ENCODE measurements around the gene RIMOC1.
A peak's percentile ranks its signal among the peaks of the same experiment; 100 is the strongest.

RIMOC1 gene, protein sequence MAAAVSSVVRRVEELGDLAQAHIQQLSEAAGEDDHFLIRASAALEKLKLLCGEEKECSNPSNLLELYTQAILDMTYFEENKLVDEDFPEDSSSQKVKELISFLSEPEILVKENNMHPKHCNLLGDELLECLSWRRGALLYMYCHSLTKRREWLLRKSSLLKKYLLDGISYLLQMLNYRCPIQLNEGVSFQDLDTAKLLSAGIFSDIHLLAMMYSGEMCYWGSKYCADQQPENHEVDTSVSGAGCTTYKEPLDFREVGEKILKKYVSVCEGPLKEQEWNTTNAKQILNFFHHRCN

DNA sequence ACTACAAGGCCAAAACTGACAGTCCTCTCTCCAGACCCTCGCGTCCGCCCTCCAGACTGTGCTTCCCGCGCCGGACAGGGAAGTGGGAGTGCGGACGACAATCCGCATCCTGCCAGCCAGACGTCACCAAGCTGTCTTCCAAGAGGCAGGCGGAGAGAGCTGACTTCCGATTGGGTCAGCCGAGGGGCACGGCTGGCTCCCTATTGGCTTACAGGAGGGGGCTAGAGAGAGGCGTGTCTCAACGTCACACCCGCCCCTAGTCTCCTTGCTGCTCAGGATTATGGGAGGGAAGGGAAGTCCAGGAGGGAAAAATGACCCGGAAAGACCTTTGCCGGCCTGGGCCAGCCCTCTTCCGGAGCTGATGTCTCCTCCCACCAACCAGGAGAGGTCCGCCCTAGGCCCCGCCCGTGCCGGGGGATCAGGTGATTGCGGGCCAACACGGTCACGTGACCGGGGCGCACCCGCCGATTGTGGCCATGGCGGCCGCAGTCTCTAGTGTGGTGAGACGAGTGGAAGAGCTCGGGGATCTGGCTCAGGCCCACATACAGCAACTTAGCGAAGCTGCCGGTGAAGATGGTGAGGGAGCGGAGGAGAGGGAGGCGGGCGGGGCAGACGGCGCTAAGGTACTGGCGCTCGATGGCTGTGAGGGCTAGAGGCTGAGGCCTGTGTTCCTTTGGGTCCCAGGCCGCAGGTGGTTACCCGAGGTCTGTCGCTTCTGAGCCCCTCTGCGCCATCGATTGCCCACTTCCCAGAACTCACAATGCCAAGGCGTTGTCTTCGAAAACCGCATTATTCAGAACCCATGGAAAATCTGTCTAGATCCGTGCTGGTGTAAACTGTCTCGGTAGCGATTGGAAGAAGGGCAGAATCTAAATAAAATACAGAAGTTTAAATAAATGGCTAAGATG, at the start of gene RIMOC1:
Gene RIMOC1, plus strand, starts transcription at position 453 of the 908 bp plus-strand sequence. Its CDS starts 24 bp downstream, at position 477.
- DNase-seq (ENCODE audit: low read depth in 2 of 2) = peak; percentile 91 to 93

DNA sequence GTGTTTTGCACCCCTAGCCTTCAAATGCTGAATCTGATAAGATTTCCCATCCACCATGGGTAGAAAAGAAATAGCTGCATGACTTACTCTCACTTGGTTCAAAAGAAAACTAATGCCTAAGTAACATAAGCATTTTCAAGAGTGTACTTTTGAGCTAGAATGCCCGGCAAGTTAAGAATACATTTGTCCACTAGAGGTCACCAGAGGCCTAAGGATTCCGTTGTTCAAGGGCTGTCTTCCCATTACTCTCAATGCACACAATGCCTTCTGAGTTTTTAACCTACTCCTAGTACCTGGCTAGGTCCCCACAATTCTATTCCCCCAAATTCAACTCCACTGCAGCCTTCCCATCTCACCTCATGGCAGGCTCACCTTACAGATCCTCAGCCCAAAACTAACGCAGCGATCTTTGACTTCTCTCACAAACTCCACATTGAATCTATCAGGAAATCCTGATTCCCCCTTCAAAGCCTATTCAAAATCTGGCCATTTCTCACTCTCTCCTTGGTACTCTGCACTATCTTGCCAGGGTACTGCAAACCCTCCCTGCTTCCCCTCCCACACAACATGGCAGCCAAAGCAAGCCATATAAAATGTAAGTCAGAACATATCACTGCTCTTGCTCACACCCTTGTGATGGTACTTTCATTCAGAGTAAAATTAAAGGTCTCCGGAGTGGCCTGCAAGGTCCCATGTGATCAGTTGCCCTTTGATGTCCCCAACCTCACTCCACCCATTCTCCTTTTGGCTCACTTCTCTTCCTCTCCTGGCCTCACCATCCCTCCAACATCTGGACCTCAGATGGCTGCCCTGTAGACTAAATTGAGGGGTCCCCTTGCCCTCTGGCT, 47.3 kb upstream of the RIMOC1 start:
- DNase-seq (ENCODE audit: low read depth in 2 of 2) = peak in 1 of 2 donors; percentile 24

DNA sequence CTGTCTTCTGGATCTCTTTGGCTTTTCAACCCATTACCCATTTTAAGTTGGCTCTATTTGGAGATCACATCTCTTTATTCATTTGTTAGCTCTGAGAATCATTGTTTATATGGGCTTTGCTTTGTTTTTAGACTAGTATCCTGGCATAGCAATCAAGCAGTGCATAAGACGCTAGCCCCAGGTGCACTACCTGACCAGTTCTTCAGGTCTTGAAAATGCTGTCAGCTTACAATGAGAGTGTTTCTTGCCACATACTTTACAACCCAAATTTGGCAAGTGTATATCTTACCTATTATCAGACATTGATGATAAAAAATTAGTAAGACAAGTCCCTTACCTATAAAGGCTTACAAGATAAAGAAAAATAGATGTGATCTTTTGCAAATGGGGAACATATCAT, 46.2 kb upstream of the RIMOC1 start:
- DNase-seq (ENCODE audit: low read depth in 2 of 2) = no peak

DNA sequence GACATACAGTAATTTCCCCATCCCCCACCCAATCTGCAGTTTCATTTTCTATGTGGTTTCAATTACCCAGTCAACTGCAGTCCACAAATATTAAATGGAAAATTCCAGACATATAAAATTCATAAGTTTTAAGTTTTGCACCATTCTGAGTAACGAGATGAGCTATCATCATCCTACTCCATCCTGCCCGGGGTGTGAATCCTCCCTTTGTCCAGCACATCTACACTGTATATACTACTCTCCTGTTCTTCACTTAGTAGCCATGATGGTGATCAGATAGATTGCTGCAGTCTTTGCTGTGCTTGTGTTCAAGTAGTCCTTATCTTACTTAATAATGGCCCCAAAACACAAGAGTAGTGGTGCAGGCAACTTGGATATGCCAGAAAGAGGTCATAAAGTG, 45.3 kb upstream of the RIMOC1 start:
- no peak for DNase-seq (ENCODE audit: low read depth in 2 of 2)

GRCh38 chr5:41863871-41864486, 40.2 kb upstream of the RIMOC1 start:
- no peak for DNase-seq (ENCODE audit: low read depth in 2 of 2)

DNA sequence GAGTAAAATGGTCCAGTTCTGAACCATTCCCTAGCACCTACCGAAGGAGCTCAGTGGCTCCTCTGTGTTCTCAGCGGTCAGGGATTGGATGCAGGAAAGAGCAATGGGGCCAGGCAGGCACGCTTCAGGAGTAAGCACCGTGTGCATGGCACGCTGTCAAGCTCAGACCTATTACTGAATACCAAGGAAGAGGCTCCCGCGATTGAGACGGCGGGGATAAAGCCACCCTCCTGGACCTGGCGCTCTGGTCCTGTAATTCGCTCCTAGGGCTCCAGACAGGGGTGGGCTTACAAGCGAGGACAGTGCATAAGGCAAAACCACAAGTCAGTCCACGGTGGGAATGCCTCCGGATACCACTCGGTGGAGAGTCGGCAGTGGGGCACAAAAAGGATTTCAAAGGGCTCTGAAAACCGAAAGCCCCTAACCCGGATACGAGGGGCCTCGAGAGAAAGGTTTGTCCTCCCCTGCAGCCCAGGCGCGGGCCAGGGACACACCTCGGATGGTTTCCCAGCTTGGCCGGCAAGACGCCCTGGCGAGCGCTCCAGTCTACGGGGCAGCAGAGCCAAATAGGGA, 34.9 kb upstream of the RIMOC1 start:
- peak in 1 of 2 donors; percentile 7 for DNase-seq (ENCODE audit: low read depth in 2 of 2)

- DNase-seq (ENCODE audit: low read depth in 2 of 2) = peak; percentile 82
These were observed 34.2 kb upstream of the RIMOC1 start, which contains the start of gene OXCT1 for GRCh38 chr5:41869724-41870626. Gene OXCT1 (minus strand): TSS chr5:41870425. CDS start chr5:41870358, 67 bp downstream.

- DNase-seq (ENCODE audit: low read depth in 2 of 2) = no peak
These were observed 33.5 kb upstream of the RIMOC1 start for GRCh38 chr5:41870627-41871048.

DNA sequence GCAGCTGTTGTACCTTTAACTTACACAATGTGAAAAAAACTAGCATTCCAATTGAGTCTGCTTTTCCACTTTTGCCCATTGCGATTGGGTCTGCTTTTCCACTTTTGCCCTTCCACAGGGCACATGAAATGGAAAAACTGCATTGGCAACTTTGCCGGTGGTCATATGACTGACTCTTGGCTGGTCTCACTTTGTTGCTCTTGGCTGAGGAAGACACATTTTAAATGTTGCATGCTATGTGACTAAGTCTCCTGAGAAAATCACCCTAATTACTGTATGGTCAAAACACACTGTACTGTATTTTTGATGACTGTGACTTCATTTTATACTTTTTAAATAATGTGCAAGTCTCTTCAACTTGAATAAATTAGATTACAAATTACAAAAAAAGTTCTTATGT, 32.3 kb upstream of the RIMOC1 start:
- DNase-seq (ENCODE audit: low read depth in 2 of 2) = no peak

DNA sequence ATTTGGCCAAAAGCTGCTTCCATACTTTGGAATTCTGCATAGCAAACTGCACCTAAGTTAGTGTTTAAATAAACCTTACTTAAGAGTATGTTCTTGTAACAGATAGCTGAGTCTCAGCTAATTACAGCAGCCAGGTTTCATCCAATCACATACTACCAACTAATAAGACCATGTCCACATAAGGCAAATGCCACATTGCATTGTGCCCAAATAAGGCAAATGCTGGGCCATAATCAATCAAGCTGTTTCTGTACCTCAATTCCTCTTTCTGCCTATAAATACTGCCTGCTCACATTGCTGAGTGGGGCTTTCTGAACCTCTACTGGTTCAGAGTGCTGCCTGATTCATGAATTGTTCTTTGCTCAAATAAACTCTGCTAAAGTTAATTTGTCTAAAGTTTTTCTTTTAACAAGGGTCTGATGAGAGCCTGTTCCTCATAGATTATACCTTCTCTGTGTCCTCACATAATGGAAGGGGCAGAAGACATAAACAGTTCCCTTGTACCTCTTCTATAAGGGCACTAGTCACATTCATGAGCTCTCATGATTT, 29.6 kb upstream of the RIMOC1 start:
- no peak for DNase-seq (ENCODE audit: low read depth in 2 of 2)

DNA sequence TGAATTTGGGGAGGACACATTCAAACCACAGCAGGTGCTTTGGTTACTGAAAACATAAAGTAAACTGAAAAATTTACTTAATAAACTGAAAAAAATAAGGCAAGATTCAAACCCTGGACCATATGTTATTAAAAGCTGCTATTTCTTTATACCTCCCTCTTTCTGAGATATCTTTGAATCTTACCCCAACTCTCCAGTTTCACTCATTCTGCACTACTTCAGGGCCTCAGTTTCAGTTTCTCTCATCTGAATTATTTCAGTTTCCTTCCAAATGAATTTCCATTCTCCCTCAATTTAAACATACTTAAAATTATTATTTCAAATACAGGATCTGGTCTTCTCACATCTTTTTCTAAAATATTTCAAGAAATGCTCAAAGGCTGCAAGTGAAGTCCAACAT, 29.0 kb upstream of the RIMOC1 start:
- DNase-seq (ENCODE audit: low read depth in 2 of 2) = no peak

GRCh38 chr5:41876678-41877077, 27.5 kb upstream of the RIMOC1 start:
- DNase-seq (ENCODE audit: low read depth in 2 of 2) = no peak

DNA sequence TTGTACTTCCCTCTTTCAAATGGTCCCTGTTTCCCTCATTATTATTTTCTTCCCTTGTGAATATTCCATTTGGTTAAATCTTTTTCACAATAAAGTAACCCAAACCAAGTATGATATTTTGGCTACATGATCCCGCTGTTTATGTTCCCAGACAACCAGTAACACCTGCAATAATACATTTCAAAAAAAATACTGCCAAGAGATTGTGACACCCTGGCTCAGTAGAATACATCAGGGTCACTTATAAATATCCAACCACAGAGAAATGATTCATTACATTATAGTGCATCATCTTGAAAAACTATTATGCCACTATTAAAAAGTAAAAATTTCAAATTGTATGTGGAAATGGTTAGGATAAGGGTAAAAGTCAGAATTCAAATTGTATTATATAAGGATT, 26.7 kb upstream of the RIMOC1 start:
- no peak for DNase-seq (ENCODE audit: low read depth in 2 of 2)

GRCh38 chr5:41878173-41878572, 26.0 kb upstream of the RIMOC1 start:
- DNase-seq (ENCODE audit: low read depth in 2 of 2) = no peak

DNA sequence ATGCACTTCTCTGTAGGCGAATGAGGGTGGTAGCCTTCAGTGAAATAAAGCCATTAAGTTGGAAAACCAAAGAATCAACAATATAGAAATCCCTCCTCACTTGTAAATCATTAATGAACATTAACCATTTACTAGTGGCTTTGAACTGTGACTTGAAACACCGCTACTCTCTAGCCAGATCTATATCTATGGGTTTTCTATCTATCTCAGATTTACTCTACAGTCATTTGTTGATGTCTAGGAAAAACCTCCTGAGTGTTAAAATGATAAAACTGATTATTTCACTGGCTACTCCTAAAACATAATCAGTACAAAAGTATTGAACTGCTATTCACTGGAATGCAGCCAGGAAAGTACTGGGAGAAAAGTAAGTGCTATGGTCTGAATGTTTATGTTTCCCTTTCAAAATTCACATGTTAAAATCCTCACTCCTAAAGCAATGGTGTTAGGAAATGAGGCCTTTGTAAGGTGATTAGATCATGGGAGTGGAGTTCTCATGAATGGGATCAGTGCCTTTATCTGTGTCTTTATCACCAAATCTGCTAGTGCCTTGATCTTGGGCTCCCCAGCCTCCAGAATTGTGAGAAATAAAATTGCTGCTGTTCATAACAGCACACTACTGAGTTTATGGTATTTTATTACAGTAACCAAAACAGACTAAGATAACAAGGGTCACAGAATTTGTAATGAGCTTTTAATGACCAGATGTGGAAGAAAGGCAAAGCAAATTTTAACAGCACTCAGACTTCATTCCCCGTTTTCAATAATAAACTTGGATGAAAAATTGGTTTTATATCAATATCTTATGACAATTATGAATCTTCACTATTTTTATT, 25.3 kb upstream of the RIMOC1 start:
- no peak for DNase-seq (ENCODE audit: low read depth in 2 of 2)

DNA sequence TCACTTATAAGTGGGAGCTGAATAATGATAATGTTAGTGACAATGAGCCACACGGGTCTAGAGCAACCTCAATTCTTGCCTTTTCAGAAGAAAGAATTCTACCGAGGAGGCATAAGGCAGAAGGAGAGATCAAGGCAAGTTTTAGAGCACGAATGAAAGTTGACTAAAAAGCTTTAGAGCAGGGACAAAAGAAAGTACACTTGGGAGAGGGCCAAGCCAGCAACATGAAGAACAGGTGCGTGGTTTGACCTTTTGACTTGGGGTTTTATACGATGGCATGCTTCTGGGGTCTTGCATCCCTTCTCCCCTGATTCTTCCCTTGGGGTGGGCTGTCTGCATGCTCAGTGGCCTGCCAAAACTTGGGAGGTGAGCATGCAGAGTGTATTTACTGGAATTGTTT, 21.4 kb upstream of the RIMOC1 start:
- DNase-seq (ENCODE audit: low read depth in 2 of 2) = no peak

DNA sequence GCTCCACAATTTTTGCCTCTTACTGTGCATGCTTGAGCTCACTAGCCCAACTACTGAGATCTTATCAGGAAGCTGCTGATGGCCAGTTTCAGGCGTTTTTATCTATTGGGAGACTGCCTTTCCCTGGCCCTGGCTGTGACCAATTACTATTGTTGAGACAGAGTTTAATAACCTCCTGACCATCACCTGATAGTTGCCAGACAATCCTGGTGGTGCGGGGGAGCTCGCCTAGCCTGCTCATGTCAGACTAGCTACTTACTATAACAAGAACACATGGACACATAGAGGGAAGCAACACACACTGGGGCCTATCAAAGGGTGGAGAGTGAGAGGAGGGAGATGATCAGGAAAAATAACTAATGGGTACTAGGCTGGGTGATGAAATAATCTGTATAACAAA, 20.9 kb upstream of the RIMOC1 start:
- no peak for DNase-seq (ENCODE audit: low read depth in 2 of 2)

DNA sequence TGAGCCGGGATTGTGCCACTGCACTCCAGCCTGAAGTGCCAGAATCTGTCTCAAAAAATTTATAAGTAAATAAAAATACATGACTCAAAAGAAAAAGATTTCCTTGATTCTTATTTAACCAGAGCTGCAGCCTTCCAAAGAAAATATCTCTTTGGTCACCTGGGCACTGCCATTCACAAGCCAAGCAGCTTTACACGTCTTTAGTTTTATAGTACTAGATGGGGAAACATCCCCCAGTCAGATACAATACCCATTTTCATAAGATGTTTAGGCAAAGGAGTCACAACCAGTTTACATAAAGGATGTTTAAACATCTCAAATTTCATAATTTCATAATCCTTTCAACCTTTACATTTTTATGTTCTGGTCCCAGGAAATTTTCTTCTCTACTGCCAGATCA, 20.2 kb upstream of the RIMOC1 start:
- DNase-seq (ENCODE audit: low read depth in 2 of 2) = no peak

- DNase-seq (ENCODE audit: low read depth in 2 of 2) = no peak
These were observed 18.9 kb upstream of the RIMOC1 start for GRCh38 chr5:41885286-41885685.
